Inferior parietal cortex (tissue), 1 donor: ENCODE measurements around the gene ETNK1.
"Not testable (repeated sequence)": the region's sequence is repeated elsewhere in the genome, so short reads cannot be mapped to it uniquely, and the experiment has no call there.

ENCODE experiments used
- DNase-seq: peaks from one replicate; pipeline ENCODE4 v3.0.0-alpha.2; 2016; ENCODE audit errors: extremely low spot score

Gene ETNK1

GRCh38 chr12:22624870-22625761, at the start of gene ETNK1:
Gene ETNK1, plus strand, starts transcription at chr12:22625171. Its CDS starts 260 bp downstream, at chr12:22625431.
- DNase-seq, result peak; percentile 91

GRCh38 chr12:22576065-22576464, 48.9 kb upstream of the ETNK1 start:
- no peak for DNase-seq

DNA sequence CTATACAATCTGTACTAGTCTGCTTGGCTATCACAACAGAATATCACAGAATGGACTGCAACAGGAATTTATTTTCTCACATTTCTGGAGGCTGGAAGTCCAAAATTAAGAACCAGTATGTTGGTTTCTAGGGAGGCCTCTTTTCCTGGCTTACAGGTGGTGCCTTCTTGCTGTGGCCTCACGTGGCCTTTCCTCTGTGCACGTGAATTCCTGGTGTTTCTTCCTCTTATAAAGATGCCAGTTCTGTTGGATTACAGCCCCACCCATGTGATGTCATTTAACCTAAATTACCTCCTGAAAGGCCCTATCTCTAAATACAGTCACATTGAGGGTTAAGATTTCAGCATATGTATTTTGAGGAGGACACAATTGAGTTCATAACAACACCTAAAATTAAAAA, 48.5 kb upstream of the ETNK1 start:
- DNase-seq, result no peak

- no peak for DNase-seq
Observed at GRCh38 chr12:22577667-22578066, 47.3 kb upstream of the ETNK1 start.

DNA sequence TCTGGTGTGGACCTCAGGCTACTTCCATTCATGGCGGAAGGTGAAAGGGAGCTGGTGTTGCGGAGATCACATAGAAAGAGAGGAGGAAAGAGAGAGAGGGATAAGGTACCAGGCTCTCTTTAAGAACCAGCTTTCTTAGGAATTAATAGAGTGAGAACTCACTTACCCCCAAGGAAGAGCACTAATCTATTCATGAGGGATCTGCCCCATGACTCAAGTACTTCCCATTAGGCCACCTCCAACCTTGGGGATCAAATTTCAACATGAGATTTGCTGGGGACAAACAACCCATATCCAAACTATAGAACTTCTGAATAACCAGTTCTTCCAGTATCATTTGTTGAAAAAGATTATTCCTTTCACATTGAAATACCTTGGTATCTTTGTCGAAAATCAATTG, 46.6 kb upstream of the ETNK1 start:
- DNase-seq, result no peak

DNA sequence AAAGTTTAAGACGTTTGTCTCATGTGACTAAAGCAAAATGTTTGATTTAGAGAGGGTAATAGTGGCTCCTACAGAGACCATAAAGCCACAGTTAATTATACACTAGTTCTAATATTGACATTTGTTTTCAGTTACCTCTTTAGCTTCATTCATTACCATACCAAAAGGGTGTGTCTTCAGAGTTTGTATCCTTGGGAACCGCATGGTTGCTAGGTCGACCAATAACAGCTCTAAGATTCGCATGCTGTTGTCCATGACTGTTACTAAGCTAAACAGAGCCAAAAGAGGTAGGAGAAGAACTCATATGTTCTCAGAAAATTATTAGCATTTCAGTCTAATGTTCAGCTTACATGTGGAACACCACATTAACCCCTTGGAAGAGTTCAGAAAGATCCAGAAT, 36.2 kb upstream of the ETNK1 start:
- no peak for DNase-seq

GRCh38 chr12:22593864-22594263, 31.1 kb upstream of the ETNK1 start:
- DNase-seq, result no peak

- DNase-seq, result not testable (repeated sequence)
Observed at GRCh38 chr12:22597539-22597938, 27.4 kb upstream of the ETNK1 start.

- no peak for DNase-seq
Observed at GRCh38 chr12:22598141-22598762, 26.7 kb upstream of the ETNK1 start.

GRCh38 chr12:22598763-22599161, 26.2 kb upstream of the ETNK1 start:
- DNase-seq, result no peak

DNA sequence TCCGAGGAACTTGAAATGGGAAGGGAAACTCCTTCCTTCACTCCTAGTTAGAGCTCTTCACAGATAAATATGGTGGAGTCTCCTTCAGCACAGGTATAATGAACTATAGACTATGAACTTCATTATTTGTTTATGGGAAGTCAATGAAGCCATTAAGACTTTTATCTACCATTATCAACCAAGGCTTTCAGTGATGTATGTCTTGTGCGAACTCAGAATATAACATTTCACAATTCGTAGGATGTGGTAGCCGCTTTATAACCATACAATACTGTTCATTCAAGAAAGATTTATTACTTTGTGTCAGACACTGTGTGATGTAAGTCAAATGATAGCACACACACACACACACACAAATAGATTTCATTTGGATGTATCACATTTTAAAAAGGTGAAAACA, 24.8 kb upstream of the ETNK1 start:
- DNase-seq, result no peak

GRCh38 chr12:22609501-22609900, 15.5 kb upstream of the ETNK1 start:
- DNase-seq, result no peak

DNA sequence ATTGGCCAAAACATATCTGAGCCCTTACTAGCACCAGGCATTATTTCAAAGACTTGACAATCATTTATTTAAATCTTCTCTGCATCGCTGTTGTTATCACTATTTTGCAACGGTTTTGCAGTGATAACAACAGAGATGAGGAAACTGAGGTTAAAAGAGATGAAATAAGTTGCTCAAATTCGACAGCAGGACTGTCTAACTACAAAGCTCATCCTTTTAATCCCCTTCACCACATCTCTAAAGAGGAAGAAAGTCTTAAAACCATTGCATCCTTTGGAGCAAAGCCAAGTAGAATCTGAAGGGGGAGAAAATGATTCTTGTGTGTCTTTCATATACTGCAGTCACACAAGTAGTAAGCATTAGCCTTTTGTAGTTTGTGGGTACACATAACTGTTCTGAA, 14.8 kb upstream of the ETNK1 start:
- no peak for DNase-seq

GRCh38 chr12:22612822-22613221, 12.1 kb upstream of the ETNK1 start:
- DNase-seq, result not testable (repeated sequence)

GRCh38 chr12:22615963-22616501, 8.9 kb upstream of the ETNK1 start:
- no peak for DNase-seq

DNA sequence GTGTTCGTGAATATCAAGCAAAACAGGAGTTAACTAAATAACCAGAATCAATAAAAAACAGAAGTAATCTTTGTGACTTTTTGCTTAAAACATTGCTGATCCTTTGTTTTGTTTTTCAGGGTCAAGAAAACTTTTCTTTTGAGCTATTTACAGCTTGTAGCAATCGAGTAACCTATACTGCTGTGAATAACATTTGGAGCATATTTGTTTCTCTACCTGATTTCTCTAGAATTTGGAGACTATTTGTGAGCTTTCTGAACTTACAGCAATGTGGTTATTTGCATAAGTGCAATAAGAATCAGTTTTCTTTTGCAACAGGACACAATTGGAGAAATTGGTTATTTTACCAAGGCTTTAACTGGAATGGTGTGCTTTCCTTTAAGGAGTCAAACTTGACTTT, 7.3 kb upstream of the ETNK1 start:
- no peak for DNase-seq

GRCh38 chr12:22624548-22624869, 462 bp upstream of the ETNK1 start:
- no peak for DNase-seq

- peak; percentile 61 for DNase-seq
Observed at GRCh38 chr12:22625762-22626294, 857 bp downstream of the ETNK1 start.

DNA sequence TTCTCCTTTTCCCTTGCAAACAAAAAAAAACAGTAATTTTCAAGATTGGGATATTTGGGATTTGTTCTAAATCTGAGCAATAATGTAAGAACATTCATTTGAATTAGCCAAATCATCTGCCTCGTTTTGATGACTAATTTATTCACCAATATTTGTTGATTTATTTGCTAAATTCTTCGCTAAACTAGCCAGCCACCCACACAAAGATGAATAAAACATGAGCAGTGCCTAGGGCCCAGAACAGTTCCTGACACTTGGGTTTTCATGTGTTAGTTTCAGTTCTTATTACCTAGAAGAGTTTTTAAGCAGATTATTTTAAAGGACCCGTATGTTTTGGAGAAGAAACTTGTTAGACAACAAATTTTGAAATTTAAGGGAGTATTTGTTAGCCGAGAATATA, 1.4 kb downstream of the ETNK1 start:
- no peak for DNase-seq

GRCh38 chr12:22627371-22627770, 2.4 kb downstream of the ETNK1 start:
- no peak for DNase-seq

DNA sequence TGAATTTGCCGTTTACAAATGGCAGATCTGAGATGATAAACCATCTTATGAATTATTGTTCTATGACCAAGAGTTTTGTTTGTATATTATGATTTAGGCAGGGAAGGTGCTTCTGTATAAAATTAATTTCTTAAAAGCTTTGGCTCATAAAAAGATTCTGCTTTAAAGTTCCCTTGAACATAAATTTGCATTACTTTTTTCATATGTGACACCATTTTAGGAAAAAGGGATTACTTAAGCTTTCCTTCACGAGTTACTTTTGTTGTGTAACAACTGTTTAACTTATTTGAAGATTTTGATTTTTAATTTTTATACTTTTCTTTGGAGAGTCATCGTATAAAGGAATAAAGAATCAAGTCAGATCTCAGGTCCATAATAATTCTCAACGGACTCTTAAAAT, 3.3 kb downstream of the ETNK1 start:
- no peak for DNase-seq

DNA sequence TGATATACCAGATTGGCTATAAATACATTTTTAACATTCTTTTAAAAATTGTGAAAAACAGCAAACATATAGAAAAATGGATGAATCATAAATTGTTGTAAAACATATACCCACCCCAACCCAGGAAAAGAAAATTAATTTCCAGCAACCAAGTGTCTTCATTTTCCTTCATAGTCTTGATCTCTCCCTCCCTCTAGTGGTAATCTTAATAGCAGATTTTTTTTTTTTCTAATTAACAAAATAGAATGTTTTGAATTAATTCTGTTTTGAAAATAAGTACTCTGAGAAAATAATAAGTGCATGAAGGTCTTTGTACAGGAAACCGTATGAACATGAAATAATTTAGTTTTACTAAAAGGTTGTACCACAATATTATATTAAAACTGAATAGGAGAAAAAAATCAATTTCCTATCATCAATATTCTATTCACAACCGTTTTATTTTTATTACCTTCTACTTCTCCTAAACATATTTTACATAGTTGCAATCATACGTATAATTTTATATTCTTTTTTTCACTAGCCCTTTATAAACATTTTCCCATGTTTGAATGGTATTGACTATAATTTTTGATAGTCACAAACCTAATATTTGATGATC, 7.0 kb downstream of the ETNK1 start:
- DNase-seq, result no peak
